ENCODE results near the gene MYL2. TPM values are rescaled to one million over a fixed set of nuclear protein-coding genes. Genes with fewer than 3 reads are reported as not detected.

MYL2 gene
- total and polyA plus RNA-seq, 3 donors from 2014 or later: 0.55 to 131 (median 1.9) TPM

- H3K27me3 ChIP-seq: no peaks in the 10 kb centered on the region
- H3K36me3 ChIP-seq (ENCODE audit: low read depth, missing control alignments): no peaks in the 10 kb centered on the region
- no peaks in the 10 kb centered on the region for H3K9me3 ChIP-seq
- H3K4me1 ChIP-seq: no peaks in the 10 kb centered on the region
- TF ChIP-seq CTCF (IDR thresholded peaks at IDR 0.05): no peak
- TF ChIP-seq POLR2A (IDR thresholded peaks at IDR 0.05): no peak
- DNase-seq: no peak
- H3K4me3 ChIP-seq: no peak overlapping the region
- intact Hi-C loops (cut with DNase I; ENCODE audit: low total_unique reads): no loop called here
- WGBS, 2 donors: 74 to 78% methylated on average over 6 of the region's 6 CpGs
- no peak overlapping the region for H3K27ac ChIP-seq
These were observed 7.2 kb upstream of the MYL2 start for GRCh38 chr12:110927546-110927945.

- no peak overlapping the region for H3K27ac ChIP-seq
- TF ChIP-seq POLR2A (IDR thresholded peaks at IDR 0.05) (no peak), CTCF (IDR thresholded peaks at IDR 0.05) (no peak)
- intact Hi-C loops (cut with DNase I; ENCODE audit: low total_unique reads): no loop called here
- H3K9me3 ChIP-seq: no peaks in the 10 kb centered on the region
- 93 to 94% methylated on average over 8 to 9 of the region's 9 CpGs for WGBS, 2 donors
- no peak for DNase-seq
- H3K4me1 ChIP-seq: no peaks in the 10 kb centered on the region
- no peaks in the 10 kb centered on the region for H3K27me3 ChIP-seq
- no peaks in the 10 kb centered on the region for H3K36me3 ChIP-seq (ENCODE audit: low read depth, missing control alignments)
- H3K4me3 ChIP-seq: no peak overlapping the region
These were observed 3.4 kb upstream of the MYL2 start for GRCh38 chr12:110923692-110924334.

GRCh38 chr12:110923192-110923591 lies 2.8 kb upstream of the MYL2 start:
- no peak for TF ChIP-seq CTCF (IDR thresholded peaks at IDR 0.05)
- no peak for TF ChIP-seq POLR2A (IDR thresholded peaks at IDR 0.05)
- Histone ChIP-seq H3K4me1 (no peaks in the 10 kb centered on the region), H3K4me3 (no peak overlapping the region), H3K36me3 (ENCODE audit: low read depth, missing control alignments) (no peaks in the 10 kb centered on the region), H3K9me3 (no peaks in the 10 kb centered on the region), H3K27ac (no peak overlapping the region), H3K27me3 (no peaks in the 10 kb centered on the region)
- WGBS, 2 donors: 94 to 100% methylated on average over 4 of the region's 4 CpGs
- no peak for DNase-seq
- intact Hi-C loops (cut with DNase I; ENCODE audit: low total_unique reads): no loop called here

- TF ChIP-seq POLR2A (IDR thresholded peaks at IDR 0.05): no peak
- no peak for TF ChIP-seq CTCF (IDR thresholded peaks at IDR 0.05)
- no peaks in the 10 kb centered on the region for H3K36me3 ChIP-seq (ENCODE audit: low read depth, missing control alignments)
- no peaks in the 10 kb centered on the region for H3K4me1 ChIP-seq
- no peak for DNase-seq
- no peak overlapping the region for H3K27ac ChIP-seq
- H3K9me3 ChIP-seq: no peaks in the 10 kb centered on the region
- no peak overlapping the region for H3K4me3 ChIP-seq
- no peaks in the 10 kb centered on the region for H3K27me3 ChIP-seq
- WGBS, 2 donors: 82 to 88% methylated on average over 7 of the region's 7 CpGs
- intact Hi-C loops (cut with DNase I; ENCODE audit: low total_unique reads): no loop called here
These were observed 2.3 kb upstream of the MYL2 start for GRCh38 chr12:110922652-110923051.

- no peak for DNase-seq
- Histone ChIP-seq H3K27ac (no peak overlapping the region), H3K4me1 (no peaks in the 10 kb centered on the region), H3K27me3 (no peaks in the 10 kb centered on the region), H3K9me3 (no peaks in the 10 kb centered on the region), H3K36me3 (ENCODE audit: low read depth, missing control alignments) (no peaks in the 10 kb centered on the region), H3K4me3 (no peak overlapping the region)
- intact Hi-C loops (cut with DNase I; ENCODE audit: low total_unique reads): no loop called here
- 88 to 93% methylated on average over 10 of the region's 10 CpGs for WGBS, 2 donors
- TF ChIP-seq POLR2A (IDR thresholded peaks at IDR 0.05) (no peak), CTCF (IDR thresholded peaks at IDR 0.05) (no peak)
These were observed 883 bp upstream of the MYL2 start for GRCh38 chr12:110921262-110921661.
